ENCODE data around the gene KCNH5. TPM values are rescaled to one million over a fixed set of nuclear protein-coding genes. Genes with fewer than 3 reads are reported as not detected.

The KCNH5 gene
- total RNA-seq, 1 experiment from 2014 or later: 1.4 TPM

DNA sequence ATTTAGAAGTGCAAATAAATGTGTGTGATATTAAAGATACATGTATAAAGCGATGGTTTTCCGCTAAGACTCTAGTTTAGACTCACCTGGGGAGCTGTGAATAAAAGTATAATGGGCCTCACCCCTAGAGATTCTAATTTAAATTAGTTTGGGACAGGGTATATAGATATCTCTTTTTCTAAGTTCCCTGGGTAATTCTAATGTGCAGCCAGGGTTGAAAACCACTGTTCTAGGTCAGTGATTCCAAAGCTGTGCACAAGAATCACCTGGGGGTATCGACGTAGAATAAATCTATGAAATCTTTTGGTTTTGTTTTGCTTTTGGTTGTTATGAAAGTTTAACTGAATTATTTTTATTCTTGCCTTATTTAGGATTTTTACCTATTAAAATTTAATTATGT lies 302.1 kb downstream of the KCNH5 start (continued):
- TF ChIP-seq, protein P1, sequence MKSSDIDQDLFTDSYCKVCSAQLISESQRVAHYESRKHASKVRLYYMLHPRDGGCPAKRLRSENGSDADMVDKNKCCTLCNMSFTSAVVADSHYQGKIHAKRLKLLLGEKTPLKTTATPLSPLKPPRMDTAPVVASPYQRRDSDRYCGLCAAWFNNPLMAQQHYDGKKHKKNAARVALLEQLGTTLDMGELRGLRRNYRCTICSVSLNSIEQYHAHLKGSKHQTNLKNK (CRISPR knock-in tag; IDR thresholded peaks at IDR 0.05): no peak
- no peak for TF ChIP-seq ATF2 (CRISPR knock-in tag; IDR thresholded peaks at IDR 0.05; ENCODE audit: borderline replicate concordance, low read depth)
- no peak for TF ChIP-seq ZNF232 (CRISPR knock-in tag; IDR thresholded peaks at IDR 0.05)
- TF ChIP-seq, protein P2, sequence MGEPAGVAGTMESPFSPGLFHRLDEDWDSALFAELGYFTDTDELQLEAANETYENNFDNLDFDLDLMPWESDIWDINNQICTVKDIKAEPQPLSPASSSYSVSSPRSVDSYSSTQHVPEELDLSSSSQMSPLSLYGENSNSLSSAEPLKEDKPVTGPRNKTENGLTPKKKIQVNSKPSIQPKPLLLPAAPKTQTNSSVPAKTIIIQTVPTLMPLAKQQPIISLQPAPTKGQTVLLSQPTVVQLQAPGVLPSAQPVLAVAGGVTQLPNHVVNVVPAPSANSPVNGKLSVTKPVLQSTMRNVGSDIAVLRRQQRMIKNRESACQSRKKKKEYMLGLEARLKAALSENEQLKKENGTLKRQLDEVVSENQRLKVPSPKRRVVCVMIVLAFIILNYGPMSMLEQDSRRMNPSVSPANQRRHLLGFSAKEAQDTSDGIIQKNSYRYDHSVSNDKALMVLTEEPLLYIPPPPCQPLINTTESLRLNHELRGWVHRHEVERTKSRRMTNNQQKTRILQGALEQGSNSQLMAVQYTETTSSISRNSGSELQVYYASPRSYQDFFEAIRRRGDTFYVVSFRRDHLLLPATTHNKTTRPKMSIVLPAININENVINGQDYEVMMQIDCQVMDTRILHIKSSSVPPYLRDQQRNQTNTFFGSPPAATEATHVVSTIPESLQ (CRISPR knock-in tag; IDR thresholded peaks at IDR 0.05): no peak
- no peak for TF ChIP-seq SOX15 (CRISPR knock-in tag; IDR thresholded peaks at IDR 0.05)
- TF ChIP-seq, protein P3, sequence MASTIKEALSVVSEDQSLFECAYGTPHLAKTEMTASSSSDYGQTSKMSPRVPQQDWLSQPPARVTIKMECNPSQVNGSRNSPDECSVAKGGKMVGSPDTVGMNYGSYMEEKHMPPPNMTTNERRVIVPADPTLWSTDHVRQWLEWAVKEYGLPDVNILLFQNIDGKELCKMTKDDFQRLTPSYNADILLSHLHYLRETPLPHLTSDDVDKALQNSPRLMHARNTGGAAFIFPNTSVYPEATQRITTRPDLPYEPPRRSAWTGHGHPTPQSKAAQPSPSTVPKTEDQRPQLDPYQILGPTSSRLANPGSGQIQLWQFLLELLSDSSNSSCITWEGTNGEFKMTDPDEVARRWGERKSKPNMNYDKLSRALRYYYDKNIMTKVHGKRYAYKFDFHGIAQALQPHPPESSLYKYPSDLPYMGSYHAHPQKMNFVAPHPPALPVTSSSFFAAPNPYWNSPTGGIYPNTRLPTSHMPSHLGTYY (CRISPR knock-in tag; IDR thresholded peaks at IDR 0.05): no peak
- no peak for TF ChIP-seq NR3C1 (CRISPR knock-in tag; conservative IDR thresholded peaks at IDR 0.05; ENCODE audit: low read depth)
- TF ChIP-seq NR1H2 (CRISPR knock-in tag; IDR thresholded peaks at IDR 0.05): no peak
- TF ChIP-seq MAX (CRISPR knock-in tag; IDR thresholded peaks at IDR 0.05): no peak
- no peak for TF ChIP-seq SP1 (CRISPR knock-in tag; conservative IDR thresholded peaks at IDR 0.05)
- TF ChIP-seq TP53 (CRISPR knock-in tag; IDR thresholded peaks at IDR 0.05): no peak
- no peak for TF ChIP-seq GRHL2 (CRISPR knock-in tag; IDR thresholded peaks at IDR 0.05; ENCODE audit: insufficient replicate concordance, severe bottlenecking)

DNA sequence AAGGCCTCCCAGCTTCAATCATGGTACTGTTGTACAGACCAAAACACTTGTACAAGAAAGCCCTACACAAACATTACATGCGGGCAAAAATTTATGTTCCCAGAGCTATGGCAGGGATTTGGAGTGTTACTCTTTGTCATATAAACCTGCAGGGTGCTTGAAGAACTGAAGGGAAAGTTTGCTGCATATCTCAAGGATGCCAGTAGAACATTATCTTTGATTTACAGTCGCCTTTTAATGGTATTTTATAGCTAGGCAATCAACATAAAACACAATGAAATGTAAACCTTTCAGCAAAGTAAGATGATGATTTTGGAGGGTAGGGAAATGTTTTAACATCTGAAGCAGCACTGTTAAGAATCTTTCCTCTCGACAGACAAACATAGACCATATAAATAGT lies 305.6 kb downstream of the KCNH5 start:
- ATAC-seq (no peak), DNase-seq (ENCODE audit: low spot score) (no peak)
- Mint-ChIP-seq H3K27me3 (ENCODE audit: low read depth) (peaks cover 5% of the 10 kb centered on the region; the same call in 1 of the 2 replicates), H3K9me3 (peaks cover 32% of the 10 kb centered on the region), H3K4me3 (no peak overlapping the region), H3K36me3 (peaks cover 29% of the 10 kb centered on the region), H3K27ac (no peak overlapping the region), H3K4me1 (peaks cover 43% of the 10 kb centered on the region)
- POLR2A ChIA-PET: no interaction called here
- CTCF ChIA-PET: no interaction called here
- TF ChIP-seq PRDM15 (CRISPR knock-in tag; IDR thresholded peaks at IDR 0.05) (no peak), ZNF219 (CRISPR knock-in tag; IDR thresholded peaks at IDR 0.05; ENCODE audit: borderline replicate concordance) (no peak), MAX (CRISPR knock-in tag; IDR thresholded peaks at IDR 0.05) (no peak), ZNF138 (CRISPR knock-in tag; conservative IDR thresholded peaks at IDR 0.05) (no peak), NFATC4 (CRISPR knock-in tag; IDR thresholded peaks at IDR 0.05) (no peak), GABPB1 (CRISPR knock-in tag; IDR thresholded peaks at IDR 0.05) (no peak), HMGA2 (CRISPR knock-in tag; IDR thresholded peaks at IDR 0.05) (no peak), USF2 (CRISPR knock-in tag; IDR thresholded peaks at IDR 0.05) (no peak)
- TF ChIP-seq, protein P4, sequence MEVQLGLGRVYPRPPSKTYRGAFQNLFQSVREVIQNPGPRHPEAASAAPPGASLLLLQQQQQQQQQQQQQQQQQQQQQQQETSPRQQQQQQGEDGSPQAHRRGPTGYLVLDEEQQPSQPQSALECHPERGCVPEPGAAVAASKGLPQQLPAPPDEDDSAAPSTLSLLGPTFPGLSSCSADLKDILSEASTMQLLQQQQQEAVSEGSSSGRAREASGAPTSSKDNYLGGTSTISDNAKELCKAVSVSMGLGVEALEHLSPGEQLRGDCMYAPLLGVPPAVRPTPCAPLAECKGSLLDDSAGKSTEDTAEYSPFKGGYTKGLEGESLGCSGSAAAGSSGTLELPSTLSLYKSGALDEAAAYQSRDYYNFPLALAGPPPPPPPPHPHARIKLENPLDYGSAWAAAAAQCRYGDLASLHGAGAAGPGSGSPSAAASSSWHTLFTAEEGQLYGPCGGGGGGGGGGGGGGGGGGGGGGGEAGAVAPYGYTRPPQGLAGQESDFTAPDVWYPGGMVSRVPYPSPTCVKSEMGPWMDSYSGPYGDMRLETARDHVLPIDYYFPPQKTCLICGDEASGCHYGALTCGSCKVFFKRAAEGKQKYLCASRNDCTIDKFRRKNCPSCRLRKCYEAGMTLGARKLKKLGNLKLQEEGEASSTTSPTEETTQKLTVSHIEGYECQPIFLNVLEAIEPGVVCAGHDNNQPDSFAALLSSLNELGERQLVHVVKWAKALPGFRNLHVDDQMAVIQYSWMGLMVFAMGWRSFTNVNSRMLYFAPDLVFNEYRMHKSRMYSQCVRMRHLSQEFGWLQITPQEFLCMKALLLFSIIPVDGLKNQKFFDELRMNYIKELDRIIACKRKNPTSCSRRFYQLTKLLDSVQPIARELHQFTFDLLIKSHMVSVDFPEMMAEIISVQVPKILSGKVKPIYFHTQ (CRISPR knock-in tag; IDR thresholded peaks at IDR 0.05): no peak
- TF ChIP-seq, protein P5, sequence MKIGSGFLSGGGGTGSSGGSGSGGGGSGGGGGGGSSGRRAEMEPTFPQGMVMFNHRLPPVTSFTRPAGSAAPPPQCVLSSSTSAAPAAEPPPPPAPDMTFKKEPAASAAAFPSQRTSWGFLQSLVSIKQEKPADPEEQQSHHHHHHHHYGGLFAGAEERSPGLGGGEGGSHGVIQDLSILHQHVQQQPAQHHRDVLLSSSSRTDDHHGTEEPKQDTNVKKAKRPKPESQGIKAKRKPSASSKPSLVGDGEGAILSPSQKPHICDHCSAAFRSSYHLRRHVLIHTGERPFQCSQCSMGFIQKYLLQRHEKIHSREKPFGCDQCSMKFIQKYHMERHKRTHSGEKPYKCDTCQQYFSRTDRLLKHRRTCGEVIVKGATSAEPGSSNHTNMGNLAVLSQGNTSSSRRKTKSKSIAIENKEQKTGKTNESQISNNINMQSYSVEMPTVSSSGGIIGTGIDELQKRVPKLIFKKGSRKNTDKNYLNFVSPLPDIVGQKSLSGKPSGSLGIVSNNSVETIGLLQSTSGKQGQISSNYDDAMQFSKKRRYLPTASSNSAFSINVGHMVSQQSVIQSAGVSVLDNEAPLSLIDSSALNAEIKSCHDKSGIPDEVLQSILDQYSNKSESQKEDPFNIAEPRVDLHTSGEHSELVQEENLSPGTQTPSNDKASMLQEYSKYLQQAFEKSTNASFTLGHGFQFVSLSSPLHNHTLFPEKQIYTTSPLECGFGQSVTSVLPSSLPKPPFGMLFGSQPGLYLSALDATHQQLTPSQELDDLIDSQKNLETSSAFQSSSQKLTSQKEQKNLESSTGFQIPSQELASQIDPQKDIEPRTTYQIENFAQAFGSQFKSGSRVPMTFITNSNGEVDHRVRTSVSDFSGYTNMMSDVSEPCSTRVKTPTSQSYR (CRISPR knock-in tag; IDR thresholded peaks at IDR 0.05): no peak
